HG02763 (cell line): ENCODE results near the gene HCFC1R1.

ENCODE experiments used
- ATAC-seq: cut with Tn5 transposase; IDR thresholded peaks from one replicate; pipeline ENCODE4 v1.9.1; 2021; ENCODE audit warnings: mild to moderate bottlenecking, moderate library complexity; ENCODE audit not compliant: unreplicated experiment

The HCFC1R1 gene

GRCh38 chr16:3004319-3004718 lies 19.4 kb downstream of the HCFC1R1 start:
- peak; percentile 18 for ATAC-seq

DNA sequence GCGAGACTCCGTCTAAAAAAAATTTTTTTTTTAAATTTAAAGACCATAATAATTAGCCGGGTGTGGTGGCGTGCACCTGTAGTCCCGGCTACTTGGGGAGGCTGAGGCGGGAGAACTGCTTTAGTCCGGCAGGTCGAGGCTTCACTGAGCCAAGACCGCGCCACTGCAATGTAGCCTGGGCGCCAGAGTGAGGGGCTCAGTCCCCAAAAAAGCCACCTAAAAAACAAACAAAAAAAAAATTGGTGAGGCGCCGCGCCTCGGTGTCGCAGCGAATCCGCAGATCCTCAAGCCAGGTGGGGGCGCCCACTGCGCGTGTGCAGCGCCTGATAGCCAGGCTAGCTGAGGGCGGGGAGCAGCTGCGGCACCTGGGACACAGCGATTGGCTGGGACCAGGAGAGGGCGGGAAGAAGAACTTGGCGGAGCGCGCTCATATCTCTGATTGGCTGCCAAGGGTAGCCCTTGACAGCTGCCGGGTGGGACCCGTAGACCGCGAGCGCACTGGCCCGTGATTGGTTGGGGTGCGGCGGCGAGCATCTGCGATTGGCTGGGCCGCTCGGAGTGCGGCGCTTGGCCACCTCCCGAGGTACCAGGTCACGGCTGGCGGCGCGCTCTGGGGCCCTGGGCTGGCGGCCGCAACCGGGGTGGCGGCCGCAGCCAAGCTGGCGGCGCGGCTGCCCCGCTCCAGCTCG lies 20.0 kb downstream of the HCFC1R1 start:
- ATAC-seq, result peak; percentile 94

DNA sequence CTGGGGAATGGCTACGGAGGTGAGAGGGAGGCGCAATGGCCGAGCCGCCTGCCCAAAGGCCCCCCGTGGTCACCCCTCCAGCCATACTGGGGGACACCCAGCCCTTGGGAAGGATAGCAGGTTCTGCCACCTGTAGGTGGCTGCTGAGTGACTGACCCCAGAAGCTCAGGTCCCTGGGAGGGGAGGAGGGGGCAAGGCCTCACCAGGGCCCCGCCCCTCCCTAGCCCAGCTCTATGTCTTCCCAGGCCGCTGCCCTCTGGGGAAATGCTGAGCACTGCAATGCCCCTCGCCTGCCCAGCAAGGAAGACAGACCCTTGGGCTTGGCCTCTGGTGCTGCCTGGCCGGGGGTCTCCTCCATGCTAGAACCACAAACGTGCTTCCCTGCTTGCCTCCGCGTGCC lies 22.4 kb downstream of the HCFC1R1 start:
- no peak for ATAC-seq

- no peak for ATAC-seq
Measured at GRCh38 chr16:3000540-3000939, 23.2 kb downstream of the HCFC1R1 start.

- no peak for ATAC-seq
Measured at GRCh38 chr16:2999929-3000328, 23.8 kb downstream of the HCFC1R1 start.

DNA sequence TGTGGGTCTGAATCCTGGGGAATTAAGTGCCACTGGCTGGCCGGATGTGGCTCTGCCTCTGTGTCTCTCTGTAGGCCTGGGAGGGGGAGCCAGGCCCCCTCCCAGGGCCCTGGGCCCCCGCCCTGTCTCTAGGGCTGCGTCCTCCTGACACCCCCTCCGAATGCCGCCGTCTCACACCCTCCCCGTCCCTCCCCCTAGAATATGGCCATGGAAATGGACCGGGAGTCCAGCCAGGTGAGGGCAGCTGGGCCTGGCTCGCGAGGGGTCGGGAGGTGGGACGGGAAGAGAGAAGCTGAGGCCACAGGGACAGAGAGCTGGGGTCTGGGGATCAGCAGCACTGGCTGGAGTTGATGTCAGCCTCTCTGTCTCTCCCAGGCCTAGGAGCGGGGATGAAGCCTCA lies 27.4 kb downstream of the HCFC1R1 start:
- ATAC-seq, result no peak

DNA sequence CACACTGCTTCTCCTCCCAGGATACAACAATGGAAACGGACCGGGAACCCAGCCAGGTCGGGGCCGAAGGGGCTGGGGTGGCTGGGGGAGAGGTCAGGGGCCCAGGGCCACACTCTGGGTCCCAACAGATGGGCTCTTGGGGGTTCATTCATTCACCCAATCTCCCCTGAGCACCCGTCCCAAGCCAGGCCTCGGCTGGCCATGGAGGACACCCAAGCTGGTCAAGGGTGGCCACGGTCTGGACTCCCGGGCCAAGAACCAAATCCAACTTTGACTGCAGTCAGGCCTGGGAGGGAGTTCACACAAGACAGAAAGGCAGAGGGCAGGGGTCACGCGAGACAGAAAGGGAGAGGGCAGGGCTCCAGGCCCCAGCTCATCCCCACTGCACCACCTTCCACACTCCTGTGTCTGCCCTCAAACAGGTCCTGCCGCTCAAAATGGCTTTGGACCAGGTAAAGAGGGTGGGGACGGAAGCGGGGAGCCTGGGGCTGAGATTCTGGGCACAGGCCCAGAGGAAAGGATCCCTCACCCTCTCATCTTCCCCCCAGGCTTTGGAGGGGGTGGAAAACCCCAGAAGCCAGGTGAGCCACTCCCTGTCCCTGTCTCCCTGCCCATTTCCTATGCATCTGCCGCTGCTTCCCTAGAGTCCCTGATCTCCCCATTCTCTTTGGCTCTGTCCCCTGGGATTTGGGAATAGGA lies 31.2 kb downstream of the HCFC1R1 start:
- ATAC-seq, result no peak

GRCh38 chr16:2991566-2992261 lies 32.0 kb downstream of the HCFC1R1 start:
- no peak for ATAC-seq

- ATAC-seq, result no peak
Measured at GRCh38 chr16:2990891-2991290, 32.9 kb downstream of the HCFC1R1 start.

GRCh38 chr16:2988590-2989099 lies 35.1 kb downstream of the HCFC1R1 start:
- ATAC-seq, result no peak

DNA sequence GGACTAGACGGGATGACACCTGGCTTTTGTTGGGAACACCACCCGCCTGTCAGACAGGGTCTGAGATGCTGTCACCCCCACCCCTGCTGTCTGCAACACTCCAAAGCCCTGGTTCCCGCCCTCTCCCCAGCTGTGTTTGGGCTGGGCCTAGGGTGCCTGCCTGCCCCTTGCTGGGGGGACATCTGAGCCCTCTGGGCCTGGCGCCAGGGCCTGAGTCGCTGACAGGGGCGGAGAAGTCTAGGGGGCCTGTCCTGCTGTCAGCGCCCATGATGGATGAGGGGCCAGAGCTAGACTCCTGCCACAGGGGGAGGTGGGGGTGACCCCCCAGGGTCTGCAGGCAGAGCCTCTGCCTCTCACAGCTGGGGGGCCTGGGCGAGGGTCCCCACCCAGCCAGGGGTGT lies 35.9 kb downstream of the HCFC1R1 start:
- ATAC-seq, result no peak

GRCh38 chr16:2987286-2987685 lies 36.5 kb downstream of the HCFC1R1 start:
- no peak for ATAC-seq

GRCh38 chr16:2986623-2987188 lies 37.0 kb downstream of the HCFC1R1 start:
- no peak for ATAC-seq

DNA sequence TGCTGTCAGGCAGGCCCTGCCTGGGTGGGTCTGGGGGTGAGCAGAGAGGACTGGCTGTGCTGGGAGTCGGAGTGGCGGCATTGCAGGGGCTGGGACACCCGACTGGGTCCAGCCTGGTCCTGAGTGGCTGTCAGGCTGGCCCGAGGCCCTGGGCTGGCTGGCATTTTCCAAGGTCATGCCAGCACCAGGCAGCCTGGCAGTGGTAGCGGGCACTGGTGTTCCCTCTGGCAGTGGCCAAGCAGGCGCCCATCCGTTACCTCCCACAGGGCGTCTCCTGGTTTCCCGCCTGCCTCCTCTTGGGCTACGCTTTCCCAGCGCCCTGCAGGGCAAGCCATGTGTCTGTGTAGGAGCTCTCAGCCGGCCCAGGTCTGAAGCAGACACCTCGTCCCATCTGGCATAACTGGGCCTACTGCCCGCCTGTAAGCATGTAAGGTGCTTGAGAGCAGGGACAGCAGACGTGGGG lies 37.8 kb downstream of the HCFC1R1 start:
- no peak for ATAC-seq

GRCh38 chr16:2985462-2985861 lies 38.3 kb downstream of the HCFC1R1 start:
- no peak for ATAC-seq

- peak; percentile 40 for ATAC-seq
Measured at GRCh38 chr16:2983706-2984136, 40.0 kb downstream of the HCFC1R1 start.

DNA sequence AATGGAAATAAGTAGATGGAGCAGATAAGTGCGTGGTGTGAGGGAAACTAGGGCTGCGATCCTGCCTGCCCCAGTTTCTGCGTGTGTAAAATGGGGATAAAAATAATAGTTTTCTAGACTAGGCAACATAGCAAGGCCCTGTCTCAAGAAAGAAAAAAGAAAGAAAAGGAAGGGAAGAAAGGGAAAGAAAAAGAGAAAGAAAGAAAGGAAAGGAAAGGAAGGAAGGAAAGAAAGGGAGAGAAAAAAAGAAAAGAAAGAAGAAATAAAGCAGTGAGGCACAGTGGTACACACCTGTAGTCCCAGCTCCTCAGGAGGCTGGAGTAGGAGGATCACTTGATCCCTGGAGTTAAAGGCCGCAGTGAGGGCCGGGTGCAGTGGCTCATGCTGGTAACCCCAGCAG lies 41.3 kb downstream of the HCFC1R1 start:
- no peak for ATAC-seq

DNA sequence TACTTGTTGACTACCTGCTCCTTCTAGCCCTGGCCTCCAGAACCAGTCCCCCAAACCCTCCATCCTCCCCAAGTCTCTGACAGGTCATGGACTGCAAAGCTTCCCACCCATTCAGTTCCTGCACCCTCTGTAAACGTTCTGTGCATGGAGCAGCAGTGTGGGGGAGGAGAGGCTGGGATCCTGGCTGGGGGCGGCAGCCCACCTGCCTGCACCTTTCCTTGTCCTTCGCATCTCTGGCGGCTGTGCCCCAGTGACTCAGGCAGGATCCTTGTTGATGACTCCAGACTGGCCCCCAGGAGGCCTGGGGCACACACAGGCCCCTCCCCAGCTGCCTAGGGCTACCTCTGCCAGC lies 41.9 kb downstream of the HCFC1R1 start:
- no peak for ATAC-seq

DNA sequence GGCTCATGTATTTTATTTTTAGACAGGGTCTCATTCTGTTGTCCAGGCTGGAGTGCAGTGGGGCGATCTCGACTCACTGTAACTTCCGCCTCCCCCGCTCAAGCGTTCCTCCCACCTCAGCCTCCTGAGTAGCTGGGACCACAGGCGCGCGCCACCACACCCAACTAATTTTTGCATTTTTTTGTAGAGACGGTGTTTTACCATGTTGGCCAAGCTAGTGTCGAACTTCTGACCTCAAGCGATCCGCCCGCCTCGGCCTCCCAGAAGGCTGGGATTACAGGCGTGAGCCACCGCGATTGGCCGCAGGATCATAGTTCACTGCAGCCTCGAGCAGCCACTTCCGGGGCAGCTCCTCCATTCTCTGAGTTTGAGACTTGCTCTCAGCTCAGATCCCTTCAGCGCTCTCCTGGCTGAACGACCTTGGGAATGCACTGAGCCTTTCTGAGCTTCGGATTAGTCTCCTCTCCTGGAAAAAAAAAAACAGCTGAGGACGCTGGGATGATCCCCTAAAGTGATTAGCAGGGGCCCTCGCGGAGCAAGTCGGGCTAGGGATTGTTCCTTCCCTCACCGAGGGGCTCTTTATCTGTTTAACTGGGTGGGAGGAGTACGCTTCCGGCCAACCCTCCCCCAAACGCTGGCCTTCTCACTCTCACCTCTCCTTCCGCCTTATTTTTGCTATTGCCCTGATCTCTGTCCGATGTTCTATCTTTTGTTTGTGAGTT lies 42.4 kb downstream of the HCFC1R1 start:
- ATAC-seq, result no peak

DNA sequence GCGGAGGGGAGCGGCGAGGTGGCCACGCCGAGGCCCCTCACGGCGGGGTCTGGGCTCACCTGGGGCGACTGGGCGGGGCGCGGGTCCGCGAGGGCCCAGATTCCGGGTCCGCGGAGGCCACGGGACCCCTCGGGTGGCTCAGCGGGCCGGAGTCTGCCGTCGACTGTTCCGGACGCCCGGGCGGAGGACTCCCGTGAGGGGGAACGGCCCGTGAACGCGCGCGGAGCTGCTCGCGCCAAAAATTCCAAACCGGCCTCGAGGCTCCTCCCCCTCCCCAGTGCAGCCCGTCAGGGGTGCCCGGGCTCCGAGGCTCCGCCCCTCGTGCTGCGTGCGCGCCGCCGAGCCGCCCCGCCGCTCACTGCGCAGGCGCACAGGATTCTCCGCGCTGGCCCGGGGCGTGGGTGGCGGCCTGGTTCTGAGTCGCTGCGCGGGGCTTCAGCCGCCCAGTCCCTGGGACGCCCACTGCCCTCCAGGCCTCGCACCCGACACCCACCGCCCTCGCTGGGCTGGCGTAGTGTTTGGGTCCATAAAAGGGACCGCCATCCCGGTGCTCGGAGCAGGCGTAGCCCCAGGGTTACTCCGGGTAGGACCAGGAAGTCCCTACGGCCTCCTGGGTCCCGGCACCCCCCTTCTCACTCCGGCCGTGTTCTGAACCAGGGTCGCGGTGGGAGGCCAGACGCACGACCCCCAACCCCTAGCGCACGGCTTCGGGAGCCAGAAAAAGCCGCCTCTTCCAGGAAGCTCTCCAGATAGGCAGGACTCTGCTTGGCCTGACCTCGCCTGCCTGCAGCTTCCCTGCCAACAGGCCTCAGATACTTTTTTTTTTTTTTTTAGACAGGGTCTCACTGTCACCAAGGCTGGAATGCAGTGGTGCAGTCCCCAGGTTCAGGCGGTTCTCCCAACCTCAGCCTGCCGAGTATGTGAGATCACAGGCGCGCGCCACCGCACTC lies 43.2 kb downstream of the HCFC1R1 start, which contains the start of gene PKMYT1:
PKMYT1 (minus strand) TSS at position 220 of the 950 bp plus-strand sequence. CDS start 789 bp downstream, outside the sequence.
- peak; percentile 74 for ATAC-seq
